HG02885 (cell line): ENCODE measurements around the gene RTN1.
"Not testable (repeated sequence)": the region's sequence is repeated elsewhere in the genome, so short reads cannot be mapped to it uniquely, and the experiment has no call there.

Experiments
- ATAC-seq: cut with Tn5 transposase; IDR thresholded peaks from one replicate; pipeline ENCODE4 v1.9.1; 2021; ENCODE audit warnings: mild to moderate bottlenecking; ENCODE audit not compliant: unreplicated experiment, poor library complexity

RTN1 gene

DNA sequence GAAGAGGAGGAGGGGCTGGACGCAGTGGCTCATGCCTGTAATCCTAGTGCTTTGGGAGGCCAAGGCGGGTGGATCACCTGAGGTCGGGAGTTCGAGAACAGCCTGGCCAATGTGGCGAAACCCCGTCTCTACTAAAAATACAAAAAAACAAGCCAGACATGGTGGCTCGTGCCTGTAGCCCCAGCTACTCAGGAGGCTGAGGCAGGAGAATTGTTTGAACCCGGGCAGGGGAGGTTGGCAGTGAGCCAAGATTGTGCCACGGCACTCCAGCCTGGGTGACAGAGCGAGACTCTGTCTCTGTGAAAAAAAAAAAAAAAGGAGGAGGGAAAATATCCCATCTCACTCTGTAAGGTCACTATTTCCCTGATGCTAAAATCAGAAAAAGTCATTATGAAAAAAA is 216.4 kb downstream of the RTN1 start:
- ATAC-seq, result not testable (repeated sequence)

DNA sequence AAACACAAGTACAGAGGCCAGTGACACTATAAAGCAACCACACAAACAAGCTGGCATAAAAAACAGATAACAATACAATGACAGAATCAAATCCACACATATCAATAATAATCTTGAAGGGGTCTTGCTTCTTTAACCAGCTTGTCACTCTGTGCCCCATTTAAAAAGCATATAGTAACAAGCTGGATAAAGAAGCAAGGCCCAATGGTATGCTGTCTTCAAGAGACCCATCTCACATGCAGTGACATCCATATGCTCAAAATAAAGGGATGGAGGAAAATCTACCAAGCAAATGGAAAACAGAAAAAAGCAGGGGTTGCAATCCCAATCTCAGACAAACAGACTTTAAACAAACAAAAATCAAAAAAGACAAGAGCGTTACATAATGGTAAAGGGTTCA is 223.7 kb downstream of the RTN1 start:
- not testable (repeated sequence) for ATAC-seq

DNA sequence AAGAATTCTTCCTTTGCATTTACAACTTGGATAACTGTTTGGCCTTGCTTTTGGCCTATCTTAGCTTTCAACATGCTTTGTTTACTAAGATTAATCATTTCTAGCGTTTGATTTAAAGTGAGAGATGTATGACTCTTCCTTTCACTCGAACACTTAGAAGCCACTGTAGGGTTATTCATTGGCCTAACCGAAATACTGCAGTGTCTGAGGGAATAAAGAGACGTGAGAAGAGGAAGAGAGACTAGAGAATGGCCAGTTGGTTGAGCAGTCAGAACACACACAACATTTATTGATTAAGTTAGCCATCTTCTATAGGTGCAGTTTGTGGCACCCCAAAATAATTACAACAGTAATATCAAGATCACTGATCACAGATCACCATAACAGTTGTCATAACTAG is 231.7 kb downstream of the RTN1 start:
- no peak for ATAC-seq

DNA sequence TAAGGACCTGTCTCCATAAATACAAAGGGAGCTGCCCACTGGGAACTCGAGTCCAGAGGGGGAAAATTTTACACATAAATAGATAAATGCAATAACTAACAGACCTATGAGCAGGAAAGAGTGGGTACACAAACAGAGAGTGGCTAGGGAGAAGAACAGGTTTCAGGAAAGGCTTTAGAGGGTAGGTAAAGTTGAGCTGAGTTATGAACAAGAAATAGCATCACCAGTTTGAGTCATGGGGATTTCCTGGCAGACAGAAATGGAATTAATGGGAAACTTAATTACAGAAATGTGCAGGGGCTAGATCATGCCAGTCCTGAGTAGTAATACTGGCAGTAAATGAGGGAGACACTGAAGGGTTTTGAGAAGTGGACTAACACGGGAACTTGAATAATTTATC is 236.0 kb downstream of the RTN1 start:
- no peak for ATAC-seq

DNA sequence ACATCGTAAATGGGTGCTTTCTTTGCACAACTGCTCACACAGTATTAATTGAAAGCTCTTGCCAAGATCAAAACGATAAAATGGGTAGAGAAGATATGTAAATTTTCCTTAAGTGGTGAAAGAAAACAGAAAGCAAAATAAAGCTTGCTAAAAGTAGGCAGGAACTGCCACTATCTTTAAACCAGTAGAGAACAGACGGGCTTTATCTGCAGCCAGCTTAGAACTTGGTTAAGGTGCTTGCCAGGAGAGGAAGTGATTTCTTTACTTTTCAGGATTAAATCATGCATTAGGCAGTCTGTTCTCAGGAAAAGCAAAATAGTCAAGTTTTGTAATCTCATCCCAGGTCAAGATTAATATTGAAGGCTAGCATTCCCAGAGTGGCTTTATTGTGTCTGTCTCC is 237.1 kb downstream of the RTN1 start:
- ATAC-seq, result no peak

DNA sequence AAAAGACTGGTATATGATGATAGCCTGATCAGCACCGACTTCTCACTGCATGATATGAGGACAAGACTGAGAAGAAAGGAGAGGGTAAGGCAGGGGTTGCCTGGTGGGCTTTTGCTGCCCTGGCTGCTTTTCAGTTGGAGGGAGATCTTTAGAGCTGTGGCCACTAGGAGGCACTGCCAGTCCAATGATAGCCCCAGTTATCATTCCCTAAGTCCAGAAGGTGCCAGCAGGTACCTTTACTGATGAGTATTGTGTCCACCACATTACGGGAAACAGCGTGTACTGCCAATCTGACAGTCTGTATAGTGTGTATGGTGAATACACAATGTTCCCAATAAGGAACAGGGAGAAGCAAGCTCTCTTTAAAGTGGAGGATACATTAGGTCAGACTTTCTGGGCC is 238.2 kb downstream of the RTN1 start:
- ATAC-seq, result peak; percentile 55

DNA sequence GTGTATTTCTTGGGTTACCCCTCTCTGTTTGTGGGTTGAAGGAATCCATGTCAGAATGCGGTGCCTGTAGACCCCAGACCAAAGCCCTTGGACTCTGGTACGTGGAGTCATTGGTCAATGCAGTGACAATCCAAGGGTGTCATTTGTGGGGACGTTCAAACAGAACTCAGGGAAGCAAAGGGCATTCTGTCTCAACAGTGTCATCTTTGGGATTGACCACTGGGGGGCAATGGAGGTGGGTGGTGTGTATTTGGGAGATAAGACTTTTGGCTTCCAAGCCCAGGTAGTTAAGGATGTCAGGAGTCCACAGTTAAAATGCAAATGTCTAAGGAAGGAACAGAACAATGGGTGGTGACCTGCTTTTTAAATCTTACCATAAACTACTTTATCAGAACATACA is 239.3 kb downstream of the RTN1 start:
- ATAC-seq, result no peak

DNA sequence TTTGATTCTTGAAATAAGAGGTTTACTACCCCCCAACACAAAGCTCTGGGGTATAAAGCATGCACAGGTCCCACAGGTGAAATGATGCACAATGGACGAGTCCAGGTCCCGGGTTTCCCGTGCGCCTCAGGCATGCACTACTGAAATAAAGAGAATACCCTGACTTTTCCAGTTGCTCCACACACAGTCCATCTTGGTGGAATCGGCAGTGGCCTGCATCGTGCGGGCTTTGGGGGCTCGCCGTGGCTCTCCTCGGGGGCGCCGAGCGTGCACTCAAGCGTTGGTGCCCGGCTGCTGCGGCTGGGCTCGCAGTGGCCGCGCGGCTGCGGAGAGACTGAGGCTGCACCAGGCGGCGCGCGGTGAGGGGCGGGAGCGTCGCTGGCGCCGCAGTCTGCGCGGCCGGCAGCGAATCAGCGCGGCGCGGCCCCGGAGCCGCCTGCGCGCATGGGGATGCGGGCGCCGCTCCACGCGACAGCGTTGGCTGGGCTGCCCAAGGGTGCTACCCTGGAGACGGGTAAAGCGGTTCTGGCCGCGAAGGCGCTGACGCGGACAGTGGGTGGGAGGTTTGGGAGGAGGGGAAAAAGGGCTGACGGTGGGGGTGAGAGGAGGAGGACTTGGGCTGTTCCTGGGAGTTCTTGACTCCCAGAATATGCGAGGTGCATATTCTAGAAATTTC is 240.2 kb downstream of the RTN1 start:
- ATAC-seq, result no peak

DNA sequence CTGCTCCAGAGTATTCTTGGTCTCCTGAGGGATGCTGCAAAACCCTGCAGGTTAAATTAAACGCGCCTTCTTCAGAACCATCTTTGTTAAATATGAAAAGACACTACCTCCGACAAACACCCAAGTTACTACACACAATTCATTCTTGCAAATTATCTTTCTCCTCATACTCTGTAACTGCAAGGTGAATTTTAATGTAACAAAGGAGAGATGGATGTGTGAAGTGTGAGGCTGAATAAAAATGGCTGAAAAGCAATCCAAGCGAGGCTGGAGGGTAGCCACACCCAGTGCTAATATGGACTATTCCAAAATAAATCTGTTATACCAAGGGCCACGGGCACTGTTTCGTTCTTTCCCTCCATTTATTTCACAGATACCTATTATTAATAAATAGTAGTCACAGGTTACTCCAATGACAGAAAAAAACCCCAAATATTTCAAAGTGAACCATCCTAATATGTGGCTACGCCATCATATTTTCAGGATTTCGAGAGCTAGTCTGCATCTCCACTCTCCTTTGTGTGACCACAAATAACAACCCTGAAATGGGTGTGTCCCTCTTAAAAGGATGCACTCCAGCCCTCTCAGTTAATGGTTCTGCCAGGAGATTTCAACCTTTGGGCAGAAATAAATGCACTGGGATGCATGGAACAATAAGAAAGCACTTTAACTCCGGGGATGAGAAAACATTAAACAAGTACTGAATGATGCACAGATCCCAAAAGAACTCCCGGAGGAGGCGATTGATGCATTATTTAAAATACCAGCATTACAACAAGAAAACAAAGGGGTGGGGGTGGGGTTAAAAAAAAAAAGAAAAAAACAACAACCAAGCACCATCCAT is 240.9 kb downstream of the RTN1 start:
- ATAC-seq, result no peak

DNA sequence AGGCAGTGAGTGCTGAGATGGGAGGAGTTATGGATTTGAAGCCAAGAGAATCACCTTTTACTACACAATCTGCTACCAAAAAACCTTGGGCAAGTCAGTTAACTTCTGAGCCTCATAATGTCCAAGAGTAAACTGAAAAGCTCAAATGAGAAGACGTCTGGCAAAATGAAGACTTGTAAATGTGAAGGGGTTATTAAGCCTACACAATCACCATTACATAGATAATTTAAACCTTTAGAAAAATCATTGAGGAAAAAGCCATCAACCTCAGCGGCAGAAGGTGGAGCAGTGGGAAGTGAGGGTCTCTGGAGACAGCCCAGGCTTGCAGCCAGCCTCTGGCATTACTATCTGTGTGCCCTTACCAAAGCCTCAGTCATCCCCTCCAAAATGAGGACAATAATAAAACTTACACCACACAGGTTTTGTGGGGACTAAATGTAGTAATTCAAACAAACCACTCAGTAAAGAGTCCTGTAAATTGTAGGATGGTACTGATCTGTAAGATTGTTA is 243.5 kb downstream of the RTN1 start:
- no peak for ATAC-seq

DNA sequence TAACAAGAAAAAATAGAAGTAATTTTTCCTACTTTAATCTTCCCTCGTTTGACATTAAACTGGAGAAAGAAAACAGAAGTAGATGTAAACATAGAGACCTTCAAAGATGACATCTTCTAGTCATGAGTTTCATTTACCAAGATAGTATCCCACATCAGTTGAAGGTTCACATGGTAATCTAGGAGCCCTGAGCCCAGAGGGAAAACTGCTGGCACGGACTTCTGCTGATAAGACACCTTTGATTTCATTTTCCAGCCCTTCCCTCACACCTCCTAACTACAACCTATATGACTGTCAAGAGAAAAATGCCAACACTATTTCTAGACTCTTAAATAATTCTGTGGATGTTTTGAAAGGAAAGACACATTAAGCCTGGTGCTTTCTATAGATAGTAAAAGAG is 247.9 kb downstream of the RTN1 start:
- no peak for ATAC-seq

DNA sequence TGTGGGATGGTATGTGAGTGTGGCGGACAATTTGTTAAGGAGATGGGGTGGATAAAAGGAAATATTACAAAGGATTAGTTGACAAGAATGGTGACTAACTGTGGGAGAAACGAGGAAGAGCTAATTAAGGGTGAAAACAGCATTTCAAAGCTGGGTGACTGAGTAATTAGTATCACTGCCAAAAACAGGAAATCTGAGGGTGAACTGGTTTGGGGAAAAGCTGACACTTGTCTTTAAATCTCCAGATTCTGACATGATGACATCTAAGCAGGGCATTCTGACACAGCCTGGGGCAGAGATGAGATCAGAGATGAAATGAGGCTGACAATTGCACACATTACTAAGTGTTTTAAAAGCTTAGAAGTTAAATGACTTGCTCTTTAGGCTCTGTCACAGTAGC is 251.5 kb downstream of the RTN1 start:
- no peak for ATAC-seq

DNA sequence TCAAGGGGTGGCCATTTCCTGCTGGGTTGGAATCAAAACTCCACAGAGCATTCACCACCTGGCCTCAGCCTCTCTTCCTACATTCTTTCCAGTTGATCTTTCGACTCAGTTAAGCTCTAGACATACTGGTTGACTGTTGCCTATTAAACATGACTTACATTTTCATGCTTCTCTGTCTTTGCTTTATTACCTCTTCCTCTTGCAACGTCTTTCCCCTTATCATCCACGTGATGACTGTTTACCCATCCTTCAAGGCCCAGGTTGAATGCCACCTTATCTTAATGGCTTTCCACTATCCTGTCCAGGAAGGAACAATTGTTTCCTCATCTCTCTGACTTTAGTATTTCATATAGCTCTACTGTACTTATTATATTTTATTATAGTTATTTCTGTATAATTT is 269.5 kb downstream of the RTN1 start:
- no peak for ATAC-seq

DNA sequence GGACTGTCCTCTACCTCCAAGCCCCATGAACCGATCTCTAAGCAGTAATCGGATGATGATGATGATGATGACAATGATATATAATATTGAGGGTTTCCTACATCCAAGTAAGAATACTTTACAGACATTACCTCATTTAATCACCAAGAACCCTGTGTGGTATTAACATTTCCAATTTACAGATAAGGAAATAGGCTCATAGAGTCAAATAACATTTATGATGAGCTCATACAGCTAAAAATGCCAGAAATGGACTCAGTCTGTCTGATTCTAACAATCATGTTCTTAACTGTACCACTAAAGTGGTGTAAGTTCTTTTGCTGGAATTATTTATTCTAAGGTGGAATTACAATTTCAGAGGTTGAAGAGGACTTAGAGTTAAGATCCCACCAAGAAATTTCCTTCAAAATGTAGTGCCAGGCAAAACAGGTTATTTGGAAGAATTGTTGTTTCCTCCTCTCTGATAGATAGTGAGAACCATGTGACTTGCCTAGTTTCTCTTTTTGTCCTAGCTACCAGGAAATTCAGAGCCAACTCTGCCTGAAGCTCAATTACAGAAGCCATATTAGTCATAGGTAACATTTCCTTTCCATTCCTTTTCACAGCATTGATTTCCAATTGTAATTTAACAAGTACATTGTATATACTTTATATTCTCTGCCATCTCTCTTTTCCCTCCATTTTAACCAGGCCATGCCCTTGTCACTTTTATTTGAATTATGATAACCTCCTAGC is 270.2 kb downstream of the RTN1 start:
- ATAC-seq, result no peak

DNA sequence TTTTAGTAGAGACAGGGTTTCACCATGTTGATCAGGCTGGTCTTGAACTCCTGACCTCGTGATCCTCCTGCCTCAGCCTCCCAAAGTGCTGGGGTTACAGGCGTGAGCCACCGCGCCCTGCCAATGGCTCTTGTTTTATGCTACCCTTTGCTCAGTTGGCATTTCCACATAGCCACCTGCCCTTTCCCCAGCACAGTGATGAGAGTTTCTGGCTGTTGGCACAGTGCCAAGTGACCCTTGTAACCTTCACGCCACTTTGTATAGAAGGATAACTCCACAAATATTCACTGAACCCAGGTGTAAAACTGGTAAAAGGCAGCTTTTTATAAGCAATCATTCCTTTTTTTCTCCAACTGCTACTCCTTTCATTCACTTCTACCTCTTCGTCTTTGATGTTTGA is 275.5 kb downstream of the RTN1 start:
- ATAC-seq, result no peak

DNA sequence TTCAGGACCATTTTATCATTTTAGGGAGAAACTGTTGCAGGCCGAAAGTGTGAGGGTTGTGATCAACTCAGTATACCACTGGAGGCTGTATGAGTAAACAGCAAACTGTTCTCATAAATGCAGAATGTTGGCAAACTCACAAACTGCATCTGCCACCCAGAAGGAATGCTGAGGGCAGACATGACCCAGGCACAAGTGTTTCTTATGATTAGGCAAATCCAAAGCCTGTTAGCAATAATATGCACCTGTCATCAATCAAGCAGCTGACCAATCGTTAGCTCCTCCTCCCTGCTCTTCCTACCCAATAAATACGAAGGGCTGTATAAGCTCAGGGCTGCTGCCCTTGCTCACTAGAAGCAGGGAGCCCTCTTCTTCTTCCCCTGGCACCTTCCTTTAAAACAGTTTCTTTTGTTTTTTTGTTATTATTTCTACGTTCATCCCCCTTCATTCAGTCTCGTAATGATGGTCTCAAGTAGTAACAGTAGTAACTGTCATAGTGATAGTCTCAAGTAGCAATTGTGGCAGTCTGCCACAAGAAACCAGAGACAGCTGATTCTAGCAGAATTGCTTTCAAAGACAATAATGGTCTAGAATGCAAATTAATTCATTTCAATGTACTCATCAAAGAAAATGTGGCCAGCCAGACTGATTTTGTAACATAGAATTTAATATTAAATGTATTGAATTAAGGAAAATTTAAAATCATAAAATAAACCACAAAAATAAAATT is 278.8 kb downstream of the RTN1 start:
- no peak for ATAC-seq

DNA sequence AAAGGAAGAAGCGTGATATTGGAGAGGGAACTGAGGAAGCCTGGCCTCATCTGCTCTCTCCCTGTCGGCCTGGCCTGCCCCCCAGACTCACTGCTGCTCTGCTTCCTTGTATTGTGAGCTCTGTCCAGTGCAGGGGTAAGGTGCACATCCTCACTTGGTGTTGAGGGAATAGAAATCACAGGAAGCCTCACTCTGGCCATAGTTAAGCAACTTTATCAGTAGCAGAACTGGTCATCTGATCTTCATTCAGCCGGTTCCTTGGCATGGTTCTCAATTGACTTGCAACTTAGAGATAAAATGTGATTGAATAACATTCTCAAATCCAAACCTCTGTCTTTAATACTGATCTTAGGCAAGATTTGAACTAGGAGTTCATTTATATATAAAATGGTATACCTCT is 282.5 kb downstream of the RTN1 start:
- ATAC-seq, result no peak

DNA sequence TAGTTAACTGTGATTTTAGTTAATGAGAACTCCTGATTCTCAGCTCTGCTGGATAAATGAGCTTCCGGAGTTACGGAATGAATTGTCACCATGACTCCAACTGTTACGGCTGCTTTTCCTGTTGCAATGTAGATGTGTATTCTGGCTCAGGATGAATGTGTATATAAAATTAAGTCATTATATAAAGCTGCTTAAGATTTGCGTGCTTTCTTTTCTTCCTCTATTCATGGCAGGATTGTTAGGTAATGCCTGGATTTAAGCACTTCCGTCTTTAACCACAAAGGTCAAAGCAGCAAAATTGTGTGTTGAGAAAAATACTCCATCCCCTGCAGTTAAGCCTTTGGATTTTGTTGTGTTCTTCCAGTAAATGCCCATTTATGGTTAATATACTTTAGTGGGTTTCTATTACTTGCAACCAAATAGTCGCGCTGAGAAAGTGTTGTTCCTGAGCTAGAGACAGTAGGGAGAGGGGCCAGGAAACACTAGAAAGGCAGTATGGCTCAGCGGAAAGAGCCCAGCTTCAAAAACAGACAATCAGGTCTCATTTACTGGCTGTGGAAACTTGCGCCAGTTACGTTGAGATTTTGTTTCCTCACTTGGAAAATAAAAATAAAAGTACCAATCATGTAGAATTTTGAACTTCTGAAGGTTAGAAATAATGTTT is 284.6 kb downstream of the RTN1 start:
- ATAC-seq, result no peak

DNA sequence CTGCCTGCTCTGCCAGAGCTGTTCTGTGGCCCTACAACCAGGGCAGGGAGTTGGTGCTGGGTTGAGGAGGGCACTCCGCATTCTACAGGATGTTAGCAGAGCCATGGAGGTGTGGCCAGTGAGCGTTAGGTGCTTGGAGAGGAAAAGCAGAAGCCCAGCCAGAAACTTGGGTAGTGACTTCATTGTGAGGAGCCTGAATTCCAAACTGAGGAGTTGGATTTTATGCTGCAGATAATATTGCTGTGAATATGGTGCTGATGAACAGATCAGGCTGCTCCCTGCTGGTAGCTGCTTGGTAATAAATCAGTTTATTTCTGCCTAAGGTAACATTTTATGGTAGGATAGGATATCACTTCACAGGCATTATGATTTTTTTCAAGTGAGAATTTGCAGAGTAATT is 286.8 kb downstream of the RTN1 start:
- no peak for ATAC-seq
